Panc1 (cell line): ENCODE measurements around the gene PLOD3. TPM values are rescaled to one million over a fixed set of nuclear protein-coding genes. Genes with fewer than 3 reads are reported as not detected.

ENCODE experiments used
- ATAC-seq: fragments of 200-7000 bp; cut with Tn5 transposase; 2 replicates; pipeline ENCODE4 v1.9.1; 2020; ENCODE audit warnings: mild to moderate bottlenecking, moderate library complexity
- BruUV-seq: library from RNA; stranded (reverse); fragments of 400-500 nt; replicated peaks from 2 replicates; lab custom pipeline; 2021; lab: Mats Ljungman, UMichigan
- CTCF ChIA-PET: fragments of 300-600 bp; sonication (Branson Sonifier 250); formaldehyde crosslinking; loops from one replicate; lab custom pipeline; 2022; ENCODE audit warnings: antibody characterized with exemption; lab: Charles Lee
- POLR2A ChIA-PET: fragments of 300-600 bp; sonication (Branson Sonifier 250); formaldehyde crosslinking; loops from one replicate; lab custom pipeline; 2022; ENCODE audit warnings: antibody characterized with exemption; lab: Charles Lee
- DNase-seq: peaks from one replicate; pipeline ENCODE4 v3.0.0-alpha.2; 2010; ENCODE audit warnings: low read depth, low spot score
- H3K27ac ChIP-seq: 2 replicates; pipeline ENCODE4 v1.5.1; 2011; ENCODE audit warnings: mild to moderate bottlenecking, low read length, inconsistent platforms
- H3K27me3 ChIP-seq: fragments of 200-500 bp; sonication (Bioruptor generic); 2 replicates; pipeline ENCODE4 v1.6.0; 2014; ENCODE audit warnings: low read length, inconsistent platforms; ENCODE audit not compliant: control insufficient read depth, insufficient read depth
- H3K36me3 ChIP-seq: fragments of 200-500 bp; sonication (Bioruptor generic); 2 replicates; pipeline ENCODE4 v1.5.1; 2014; ENCODE audit warnings: inconsistent platforms, mild to moderate bottlenecking, low read length, moderate library complexity; ENCODE audit not compliant: control insufficient read depth, insufficient read depth
- H3K4me1 ChIP-seq: 2 replicates; pipeline ENCODE4 v1.5.1; 2011; ENCODE audit warnings: inconsistent platforms, mild to moderate bottlenecking, low read length, moderate library complexity; ENCODE audit not compliant: control insufficient read depth, insufficient read depth
- H3K4me3 ChIP-seq, 2 experiments: 2 replicates each; pipeline ENCODE4 v1.5.1; 2011 to 2012; ENCODE audit warnings: low read depth in 2 of 2, low read length in 2 of 2, mild to moderate bottlenecking in 2 of 2, inconsistent platforms in 1 of 2, moderate library complexity in 1 of 2
- H3K9me3 ChIP-seq: fragments of 200-500 bp; sonication (Bioruptor generic); 2 replicates; pipeline ENCODE4 v1.5.1; 2014; ENCODE audit warnings: low read depth, mild to moderate bottlenecking, inconsistent platforms, low read length, moderate library complexity; ENCODE audit not compliant: control insufficient read depth, insufficient read depth
- POLR2AphosphoS5 ChIP-seq: IDR thresholded peaks from 2 replicates; pipeline ENCODE4 v1.6.1; 2012; ENCODE audit warnings: mild to moderate bottlenecking, low read depth, low read length, moderate library complexity
- REST ChIP-seq, 2 experiments: IDR thresholded peaks; 2 replicates each; pipeline ENCODE4 v1.6.1; 2011 to 2012; ENCODE audit warnings: low read depth in 2 of 2, control low read depth in 1 of 2, low read length in 1 of 2, mild to moderate bottlenecking in 1 of 2, moderate library complexity in 1 of 2; ENCODE audit not compliant: insufficient read depth in 1 of 2
- SIN3A ChIP-seq: IDR thresholded peaks from 2 replicates; pipeline ENCODE4 v1.6.1; 2012; ENCODE audit warnings: low read depth, mild to moderate bottlenecking, low read length, moderate library complexity, borderline replicate concordance; ENCODE audit not compliant: insufficient read depth
- TCF7L2 ChIP-seq: IDR thresholded peaks from 2 replicates; pipeline ENCODE4 v1.6.1; 2011; ENCODE audit warnings: mild to moderate bottlenecking, low read depth, low read length, inconsistent platforms
- in situ Hi-C: cut with HindIII; loops from 2 replicates; pipeline ENCODE4 v1.10.0; 2016; ENCODE audit warnings: low sequenced_read_pairs, low pct_unique_long_range_greater_than_20kb
- intact Hi-C: fragments of 100-400 bp; cut with micrococcal nuclease; formaldehyde crosslinking; loops from one replicate; pipeline ENCODE4 v1.10.0; 2022; ENCODE audit not compliant: unreplicated experiment
- total RNA-seq: library from RNA; stranded (reverse); gene quantifications from one replicate; pipeline ENCODE4 v1.2.1, GENCODE V29; 2021; ENCODE audit not compliant: unreplicated experiment
- TF ChIP-seq, protein P1 (sequence below): fragments of 450-650 bp; IDR thresholded peaks from 2 replicates; pipeline ENCODE4 v1.5.1; 2017; ENCODE audit warnings: mild to moderate bottlenecking

Gene PLOD3
- total RNA-seq, 1 experiment from 2014 or later = 93.0 TPM

GRCh38 chr7:101172854-101173751 lies 44.3 kb downstream of the PLOD3 start:
- intact Hi-C loops = no loop called here
- ChIA-PET POLR2A (interaction anchor here (0.7 to 1.7 kb wide), 3 partner anchors 14 to 45 kb away, joined by 4 to 7 read pairs (median 6); partner anchors contain the start of gene ZNHIT1), CTCF (interaction anchor here (0.9 kb wide), 1 partner anchor 20 kb away, joined by 3 read pairs; no protein-coding TSS in a partner anchor)
- Histone ChIP-seq H3K4me3 (peak overlapping the region; percentile 31 to 62), H3K36me3 (no peaks in the 10 kb centered on the region), H3K4me1 (peaks cover 37% of the 10 kb centered on the region), H3K27ac (no peak overlapping the region), H3K9me3 (no peaks in the 10 kb centered on the region), H3K27me3 (peaks cover 16% of the 10 kb centered on the region)
- in situ Hi-C loops = no loop called here
- DNase-seq (no peak), ATAC-seq (peak; percentile 76)
- no TSS peak for BruUV-seq
- TF ChIP-seq, protein P1, sequence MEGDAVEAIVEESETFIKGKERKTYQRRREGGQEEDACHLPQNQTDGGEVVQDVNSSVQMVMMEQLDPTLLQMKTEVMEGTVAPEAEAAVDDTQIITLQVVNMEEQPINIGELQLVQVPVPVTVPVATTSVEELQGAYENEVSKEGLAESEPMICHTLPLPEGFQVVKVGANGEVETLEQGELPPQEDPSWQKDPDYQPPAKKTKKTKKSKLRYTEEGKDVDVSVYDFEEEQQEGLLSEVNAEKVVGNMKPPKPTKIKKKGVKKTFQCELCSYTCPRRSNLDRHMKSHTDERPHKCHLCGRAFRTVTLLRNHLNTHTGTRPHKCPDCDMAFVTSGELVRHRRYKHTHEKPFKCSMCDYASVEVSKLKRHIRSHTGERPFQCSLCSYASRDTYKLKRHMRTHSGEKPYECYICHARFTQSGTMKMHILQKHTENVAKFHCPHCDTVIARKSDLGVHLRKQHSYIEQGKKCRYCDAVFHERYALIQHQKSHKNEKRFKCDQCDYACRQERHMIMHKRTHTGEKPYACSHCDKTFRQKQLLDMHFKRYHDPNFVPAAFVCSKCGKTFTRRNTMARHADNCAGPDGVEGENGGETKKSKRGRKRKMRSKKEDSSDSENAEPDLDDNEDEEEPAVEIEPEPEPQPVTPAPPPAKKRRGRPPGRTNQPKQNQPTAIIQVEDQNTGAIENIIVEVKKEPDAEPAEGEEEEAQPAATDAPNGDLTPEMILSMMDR = no peak
- no peak for TF ChIP-seq SIN3A
- TF ChIP-seq REST (IDR thresholded peaks at IDR 0.05; ENCODE audit: insufficient read depth in 1 of 2, low read depth in 2 of 2, low read length in 1 of 2) = no peak
- TF ChIP-seq TCF7L2 = no peak
- no peak for TF ChIP-seq POLR2AphosphoS5

DNA sequence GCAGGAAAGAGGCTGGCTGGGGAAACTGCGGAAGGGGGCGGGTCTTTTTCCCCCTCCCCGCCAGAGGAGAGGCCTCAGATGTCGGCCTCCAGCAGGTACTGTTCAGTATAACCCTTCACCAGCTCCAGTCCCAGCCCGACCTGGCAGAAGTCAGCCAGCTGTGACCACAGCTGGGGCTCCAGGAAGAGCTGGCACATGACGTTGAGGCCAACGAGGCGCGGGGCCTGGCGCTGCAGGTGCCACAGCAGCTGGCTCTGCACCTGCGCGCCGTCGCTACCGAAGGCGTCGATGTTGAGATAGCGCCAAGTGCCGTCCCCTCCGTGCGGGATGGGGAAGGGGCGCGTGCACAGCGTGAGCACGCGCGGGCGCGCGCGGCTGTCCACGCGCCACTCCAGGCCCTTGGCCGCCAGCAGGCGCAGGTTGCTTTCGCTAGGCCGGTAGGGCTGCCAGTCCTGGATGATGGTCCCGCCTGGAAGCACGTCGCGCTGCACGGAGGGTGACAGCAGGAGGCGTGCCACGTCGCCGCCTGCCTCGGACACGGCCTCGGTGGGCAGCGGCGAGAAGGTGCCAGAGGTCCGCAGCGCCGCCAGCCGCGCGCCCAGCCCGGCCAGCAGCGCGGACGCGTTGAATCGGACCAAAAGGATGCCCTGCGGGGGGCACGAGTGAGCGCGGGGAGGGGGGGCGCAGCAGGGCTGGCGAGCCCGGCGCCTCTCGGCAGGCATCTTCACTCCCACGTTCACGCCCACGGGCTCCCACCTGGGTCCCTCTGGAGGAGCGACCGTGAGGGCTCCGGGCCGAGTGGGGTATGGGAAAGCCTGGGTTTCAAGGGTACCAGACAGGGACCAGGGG lies 45.2 kb downstream of the PLOD3 start:
- intact Hi-C loops (no loop called here), in situ Hi-C loops (no loop called here)
- Histone ChIP-seq H3K4me1 (peaks cover 39% of the 10 kb centered on the region), H3K4me3 (peak overlapping the region in 1 of 2 experiments; percentile 62; a peak in 2 of 4 replicates), H3K27me3 (peaks cover 16% of the 10 kb centered on the region), H3K27ac (no peak overlapping the region), H3K36me3 (no peaks in the 10 kb centered on the region), H3K9me3 (no peaks in the 10 kb centered on the region)
- POLR2A ChIA-PET = no interaction called here
- no TSS peak for BruUV-seq
- CTCF ChIA-PET = interaction anchor here (1.1 to 1.4 kb wide), 2 partner anchors 20 to 28 kb away, joined by 3 to 8 read pairs; no protein-coding TSS in a partner anchor
- ATAC-seq (no peak), DNase-seq (no peak)
- TF ChIP-seq TCF7L2 = no peak
- no peak for TF ChIP-seq REST (IDR thresholded peaks at IDR 0.05; ENCODE audit: insufficient read depth in 1 of 2, low read depth in 2 of 2, low read length in 1 of 2)
- no peak for TF ChIP-seq POLR2AphosphoS5
- TF ChIP-seq, protein P1 = no peak; the same call in 1 of the 2 replicates
- TF ChIP-seq SIN3A = no peak
